GM19463 (cell line): ENCODE results near the gene MED15.
"Not testable (repeated sequence)": the region's sequence is repeated elsewhere in the genome, so short reads cannot be mapped to it uniquely, and the experiment has no call there.

Experiments
- ATAC-seq: cut with Tn5 transposase; IDR thresholded peaks from one replicate; pipeline ENCODE4 v1.9.1; 2021; ENCODE audit warnings: mild to moderate bottlenecking, moderate library complexity; ENCODE audit not compliant: unreplicated experiment

The MED15 gene

GRCh38 chr22:20531154-20531403, 23.7 kb downstream of the MED15 start:
- ATAC-seq = no peak

- no peak for ATAC-seq
Measured at GRCh38 chr22:20531404-20532201, 24.2 kb downstream of the MED15 start.

GRCh38 chr22:20532256-20532993, 25.0 kb downstream of the MED15 start:
- ATAC-seq = no peak

- ATAC-seq = no peak
Measured at GRCh38 chr22:20533095-20533878, 25.9 kb downstream of the MED15 start.

GRCh38 chr22:20533879-20534265, 26.5 kb downstream of the MED15 start:
- no peak for ATAC-seq

DNA sequence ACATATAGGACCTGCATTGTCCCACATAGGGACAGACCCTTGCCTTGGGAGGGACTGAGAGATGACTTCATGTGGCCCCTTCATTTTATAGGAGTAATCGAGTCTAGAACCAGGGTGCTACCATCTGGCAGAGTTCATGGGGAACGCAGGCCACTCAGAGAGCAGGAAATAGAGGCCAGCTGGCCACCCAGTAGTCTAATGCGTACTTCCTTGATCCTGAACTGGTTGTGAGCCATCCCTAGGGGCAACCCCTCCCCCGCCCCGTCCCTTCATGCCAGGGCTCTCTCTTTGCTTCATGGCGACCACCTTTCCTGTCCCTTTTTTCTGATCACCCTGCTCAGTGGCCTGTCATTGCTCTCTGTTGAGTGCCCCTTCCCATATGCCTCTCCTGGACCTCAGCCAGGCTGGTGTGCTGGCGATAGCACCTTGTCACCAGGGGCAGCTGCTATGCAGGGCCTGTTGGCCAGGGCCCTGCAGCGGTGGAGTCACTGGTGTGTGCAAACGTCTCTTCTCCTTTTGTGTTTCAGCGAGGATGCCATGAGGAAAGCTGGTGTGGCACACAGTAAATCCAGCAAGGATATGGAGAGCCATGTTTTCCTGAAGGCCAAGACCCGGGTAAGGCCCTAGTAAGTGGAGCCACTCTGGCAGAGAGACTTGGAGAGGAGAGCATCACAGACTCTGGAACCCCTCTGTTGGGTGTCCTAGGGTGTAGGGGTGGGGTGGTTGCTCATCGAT, 29.3 kb downstream of the MED15 start:
- ATAC-seq = no peak

DNA sequence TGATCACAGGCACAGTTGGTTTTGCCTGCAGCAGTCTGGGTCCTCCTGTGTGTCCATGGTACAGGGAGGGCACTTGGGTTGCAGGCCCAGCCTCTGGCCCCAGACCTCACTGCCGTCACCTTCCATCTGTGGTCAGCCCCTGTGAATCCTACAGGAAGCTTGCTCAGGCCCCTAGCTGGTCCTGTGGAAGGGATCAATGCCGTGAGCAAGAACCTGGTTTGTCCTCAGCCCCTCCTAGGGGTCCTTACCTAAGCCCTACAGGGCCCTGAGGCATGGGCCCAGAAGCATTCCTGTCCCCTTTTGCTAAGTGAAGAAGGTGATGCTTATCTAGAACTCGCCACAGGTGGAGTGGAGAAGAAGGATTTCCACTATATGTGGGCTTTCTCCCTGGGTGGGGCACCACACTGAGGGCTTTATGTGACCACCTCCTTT, 29.9 kb downstream of the MED15 start:
- ATAC-seq = no peak

DNA sequence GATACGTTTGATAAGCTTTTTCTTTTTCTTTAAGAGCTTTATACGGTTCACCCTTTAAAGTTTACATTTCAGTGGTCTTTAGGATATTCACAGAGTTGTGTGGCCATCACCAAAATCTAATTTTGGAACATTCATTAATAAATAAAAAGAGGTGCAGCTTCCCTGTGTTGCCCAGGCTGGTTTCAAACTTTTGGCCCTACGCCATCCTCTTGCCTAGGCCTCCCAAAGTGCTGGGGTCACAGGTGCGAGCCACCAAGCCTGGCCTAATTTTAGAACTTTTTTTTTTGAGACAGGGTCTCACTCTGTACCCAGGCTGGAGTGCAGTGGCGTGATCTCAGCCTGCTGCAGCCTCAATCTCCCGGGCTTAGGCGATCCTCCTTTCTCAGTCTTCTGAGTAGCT, 30.6 kb downstream of the MED15 start:
- no peak for ATAC-seq

DNA sequence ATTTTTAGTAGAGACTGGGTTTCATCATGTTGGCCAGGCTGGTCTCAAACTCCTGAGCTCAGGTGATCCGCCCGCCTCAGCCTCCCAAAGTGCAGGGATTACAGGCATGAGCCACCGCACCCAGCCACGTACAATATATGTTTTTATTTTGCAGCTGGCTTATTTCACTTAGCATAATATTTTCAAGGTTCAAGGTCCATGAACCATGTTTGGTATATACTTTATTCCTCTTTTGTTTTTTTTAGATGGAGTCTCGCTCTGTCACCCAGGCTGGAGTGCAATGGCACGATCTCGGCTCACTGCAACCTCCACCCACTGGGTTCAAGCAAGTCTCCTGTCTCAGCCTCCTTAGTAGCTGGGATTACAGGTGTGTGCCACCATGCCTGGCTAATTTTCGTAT, 31.5 kb downstream of the MED15 start:
- ATAC-seq = not testable (repeated sequence)

DNA sequence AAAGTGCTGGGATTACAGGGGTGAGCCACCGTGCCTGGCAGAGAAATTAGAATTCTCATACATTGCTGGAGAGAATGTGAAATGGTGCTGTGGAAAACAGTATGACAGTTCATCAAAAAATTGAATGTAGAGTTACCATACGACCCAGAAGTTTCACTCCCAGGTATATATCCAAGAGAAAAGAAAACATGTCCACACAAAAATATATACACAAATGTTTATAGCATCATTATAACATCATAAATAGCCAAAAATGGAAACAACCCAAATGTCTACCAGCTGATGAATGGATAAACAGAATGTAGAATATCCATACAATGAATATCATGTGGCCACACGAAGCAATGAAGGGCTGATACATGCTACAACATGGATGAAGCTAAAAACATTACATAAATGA, 34.6 kb downstream of the MED15 start:
- ATAC-seq = no peak

DNA sequence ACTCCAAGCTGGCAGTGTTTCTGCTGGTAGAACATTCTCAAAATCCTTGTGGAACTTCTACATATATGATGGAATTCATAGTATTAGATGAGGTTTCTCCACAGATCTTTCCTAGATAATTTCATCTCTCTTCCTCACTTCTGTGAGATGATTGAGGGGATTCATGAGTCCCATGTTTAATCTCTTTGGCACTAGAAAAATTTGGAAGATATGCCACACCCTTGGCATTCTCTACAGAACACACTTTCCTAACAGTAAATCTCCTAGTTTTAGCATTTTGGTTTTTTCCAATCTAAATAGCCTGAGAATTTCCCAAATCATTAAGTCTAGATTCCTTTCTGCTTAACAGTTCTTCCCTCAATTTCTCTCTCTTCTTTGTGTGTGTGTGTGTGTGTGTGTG, 35.3 kb downstream of the MED15 start:
- ATAC-seq = no peak

DNA sequence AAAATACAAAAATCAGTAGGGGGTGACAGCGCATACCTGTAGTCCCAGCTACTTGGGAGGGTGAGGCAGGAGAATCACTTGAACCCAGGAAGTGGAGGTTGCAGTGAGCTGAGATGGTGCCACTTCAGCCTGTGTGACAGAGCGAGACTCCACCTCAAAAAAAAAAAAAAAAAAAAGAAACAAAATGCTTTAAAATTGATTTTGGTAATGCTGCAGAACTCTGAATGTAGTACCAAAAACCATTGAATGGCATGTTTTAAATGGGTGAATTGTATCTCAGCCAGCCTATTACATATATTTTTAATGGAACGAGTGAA, 37.9 kb downstream of the MED15 start:
- not testable (repeated sequence) for ATAC-seq

- ATAC-seq = no peak
Measured at GRCh38 chr22:20545681-20546521, 38.5 kb downstream of the MED15 start.

DNA sequence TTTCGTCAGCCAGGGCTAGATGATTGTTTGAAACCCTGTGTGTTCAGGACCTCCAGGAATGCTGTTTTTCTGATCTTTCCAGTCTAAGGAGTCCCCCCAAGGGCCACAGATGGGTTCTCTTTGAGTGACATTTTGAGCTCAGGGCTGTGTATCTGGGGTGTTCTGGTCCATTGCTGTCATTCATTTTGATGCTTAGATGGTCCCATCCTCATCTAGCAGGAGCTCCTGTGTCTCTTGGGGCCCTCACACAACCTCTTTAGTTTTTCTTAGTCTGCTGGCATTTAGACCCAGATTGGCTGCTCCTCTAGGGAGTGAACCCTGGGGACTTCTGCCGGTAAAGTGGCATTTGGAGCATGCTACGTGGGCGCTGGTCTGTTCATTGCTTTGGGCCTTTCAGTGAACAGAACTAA, 39.1 kb downstream of the MED15 start:
- ATAC-seq = no peak

- ATAC-seq = no peak
Measured at GRCh38 chr22:20547029-20547428, 39.6 kb downstream of the MED15 start.

GRCh38 chr22:20548806-20549205, 41.4 kb downstream of the MED15 start:
- ATAC-seq = no peak

DNA sequence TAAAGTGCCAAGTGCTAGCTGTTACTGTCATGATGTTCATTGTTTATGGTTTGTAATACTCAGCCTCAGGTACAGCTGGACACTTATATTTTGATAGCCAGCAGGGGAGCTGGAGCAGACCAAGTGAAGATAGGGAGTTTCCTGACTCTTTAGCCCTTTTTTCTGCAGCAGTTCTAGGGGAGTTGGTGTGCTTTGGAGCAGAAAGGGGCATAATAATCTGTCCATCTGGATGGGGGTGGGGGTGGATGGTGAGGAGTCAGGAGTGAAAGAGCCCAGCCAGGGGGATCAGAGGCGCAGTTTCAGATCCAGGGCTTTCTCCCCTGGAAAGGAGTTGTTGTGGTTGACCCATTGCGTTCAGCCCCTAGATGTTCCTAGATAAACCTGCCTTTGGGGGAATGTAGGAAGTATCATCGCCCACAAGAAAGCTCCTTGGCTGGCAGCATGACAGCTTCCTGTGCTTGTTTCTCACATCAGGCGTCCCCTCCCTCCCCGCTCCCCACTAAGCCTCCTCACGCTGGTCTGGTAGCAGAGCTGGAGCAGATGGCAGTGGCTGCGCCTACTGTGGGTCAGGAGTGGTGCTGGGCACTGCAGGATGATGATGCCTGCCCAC, 41.9 kb downstream of the MED15 start:
- ATAC-seq = no peak

- ATAC-seq = no peak
Measured at GRCh38 chr22:20550057-20550817, 42.8 kb downstream of the MED15 start.
